Measurements from ENCODE around the gene MLXIP.

Gene MLXIP

GRCh38 chr12:122158700-122159285 is 80.2 kb downstream of the MLXIP start:
- H3K9ac ChIP-seq: no peak overlapping the region
- peaks cover 4% of the 10 kb centered on the region; the same call in 1 of the 2 replicates for H3K36me3 ChIP-seq
- no peak overlapping the region for H3K4me3 ChIP-seq
- TF ChIP-seq Cebpa-rat (IDR thresholded peaks at IDR 0.05): no peak
- H3K27me3 ChIP-seq: no peaks in the 10 kb centered on the region
- no peaks in the 10 kb centered on the region for H4K20me1 ChIP-seq
- H3K9me3 ChIP-seq: no peaks in the 10 kb centered on the region
- H3K4me1 ChIP-seq: peaks cover 21% of the 10 kb centered on the region
- H3K4me2 ChIP-seq: no peak overlapping the region
- H3K27ac ChIP-seq: no peak overlapping the region

GRCh38 chr12:122159882-122160281 is 81.3 kb downstream of the MLXIP start:
- no peak overlapping the region for H3K9ac ChIP-seq
- peaks cover 21% of the 10 kb centered on the region for H3K4me1 ChIP-seq
- no peak overlapping the region for H3K27ac ChIP-seq
- H3K36me3 ChIP-seq: peaks cover 4% of the 10 kb centered on the region; the same call in 1 of the 2 replicates
- no peak for TF ChIP-seq Cebpa-rat (IDR thresholded peaks at IDR 0.05)
- no peaks in the 10 kb centered on the region for H4K20me1 ChIP-seq
- H3K4me2 ChIP-seq: no peak overlapping the region
- H3K4me3 ChIP-seq: no peak overlapping the region
- H3K27me3 ChIP-seq: no peaks in the 10 kb centered on the region
- H3K9me3 ChIP-seq: no peaks in the 10 kb centered on the region

- no peak overlapping the region for H3K4me3 ChIP-seq
- H3K4me2 ChIP-seq: no peak overlapping the region
- H4K20me1 ChIP-seq: no peaks in the 10 kb centered on the region
- no peaks in the 10 kb centered on the region for H3K36me3 ChIP-seq
- H3K9me3 ChIP-seq: no peaks in the 10 kb centered on the region
- no peak for TF ChIP-seq Cebpa-rat (IDR thresholded peaks at IDR 0.05)
- no peak overlapping the region for H3K9ac ChIP-seq
- no peak overlapping the region for H3K27ac ChIP-seq
- H3K27me3 ChIP-seq: no peaks in the 10 kb centered on the region
- peaks cover 21% of the 10 kb centered on the region for H3K4me1 ChIP-seq
Observed at GRCh38 chr12:122160761-122161160, 82.2 kb downstream of the MLXIP start.

GRCh38 chr12:122161682-122162081 is 83.1 kb downstream of the MLXIP start:
- no peaks in the 10 kb centered on the region for H4K20me1 ChIP-seq

GRCh38 chr12:122162976-122163375 is 84.4 kb downstream of the MLXIP start:
- H3K9me3 ChIP-seq: no peaks in the 10 kb centered on the region
- H3K4me1 ChIP-seq: peaks cover 18% of the 10 kb centered on the region
- no peak overlapping the region for H3K4me3 ChIP-seq
- no peak overlapping the region for H3K9ac ChIP-seq
- no peak for TF ChIP-seq Cebpa-rat (IDR thresholded peaks at IDR 0.05)
- H3K27ac ChIP-seq: no peak overlapping the region
- H4K20me1 ChIP-seq: no peaks in the 10 kb centered on the region
- no peak overlapping the region for H3K4me2 ChIP-seq
- H3K36me3 ChIP-seq: no peaks in the 10 kb centered on the region
- H3K27me3 ChIP-seq: no peaks in the 10 kb centered on the region

More at GRCh38 chr12:122161682-122162081, 83.1 kb downstream of the MLXIP start:
- H3K4me1 ChIP-seq: peaks cover 21% of the 10 kb centered on the region
- H3K27ac ChIP-seq: no peak overlapping the region
- H3K4me2 ChIP-seq: 0 out of 2 replicates have a peak overlapping the region, but pooled peaks have one; percentile 9
- H3K36me3 ChIP-seq: no peaks in the 10 kb centered on the region
- no peak overlapping the region for H3K9ac ChIP-seq
- no peaks in the 10 kb centered on the region for H3K27me3 ChIP-seq
- TF ChIP-seq Cebpa-rat (IDR thresholded peaks at IDR 0.05): no peak
- H3K9me3 ChIP-seq: no peaks in the 10 kb centered on the region
- no peak overlapping the region for H3K4me3 ChIP-seq

GRCh38 chr12:122166422-122167349 is 88.1 kb downstream of the MLXIP start:
- H3K4me3 ChIP-seq: no peak overlapping the region

GRCh38 chr12:122167356-122167925 is 88.9 kb downstream of the MLXIP start:
- Histone ChIP-seq H3K9ac (no peak overlapping the region), H3K9me3 (no peaks in the 10 kb centered on the region), H3K36me3 (no peaks in the 10 kb centered on the region), H4K20me1 (no peaks in the 10 kb centered on the region), H3K4me1 (no peaks in the 10 kb centered on the region), H3K4me2 (no peak overlapping the region), H3K27ac (no peak overlapping the region), H3K4me3 (no peak overlapping the region), H3K27me3 (no peaks in the 10 kb centered on the region)
- TF ChIP-seq Cebpa-rat (IDR thresholded peaks at IDR 0.05): no peak

More at GRCh38 chr12:122166422-122167349, 88.1 kb downstream of the MLXIP start:
- H3K4me2 ChIP-seq: no peak overlapping the region
- H3K9me3 ChIP-seq: no peaks in the 10 kb centered on the region
- no peak overlapping the region for H3K9ac ChIP-seq
- TF ChIP-seq Cebpa-rat (IDR thresholded peaks at IDR 0.05): no peak
- peaks cover 6% of the 10 kb centered on the region; the same call in 1 of the 2 replicates for H3K4me1 ChIP-seq
- no peaks in the 10 kb centered on the region for H3K27me3 ChIP-seq
- no peaks in the 10 kb centered on the region for H3K36me3 ChIP-seq
- H3K27ac ChIP-seq: no peak overlapping the region
- H4K20me1 ChIP-seq: no peaks in the 10 kb centered on the region

- H3K4me2 ChIP-seq: no peak overlapping the region
- no peaks in the 10 kb centered on the region for H4K20me1 ChIP-seq
- H3K9ac ChIP-seq: no peak overlapping the region
- TF ChIP-seq Cebpa-rat (IDR thresholded peaks at IDR 0.05): no peak
- H3K27ac ChIP-seq: no peak overlapping the region
- H3K27me3 ChIP-seq: no peaks in the 10 kb centered on the region
- no peak overlapping the region for H3K4me3 ChIP-seq
- H3K4me1 ChIP-seq: no peaks in the 10 kb centered on the region
- H3K36me3 ChIP-seq: no peaks in the 10 kb centered on the region
- no peaks in the 10 kb centered on the region for H3K9me3 ChIP-seq
Observed at GRCh38 chr12:122168492-122168891, 89.9 kb downstream of the MLXIP start.

GRCh38 chr12:122171399-122171798 is 92.8 kb downstream of the MLXIP start:
- no peak overlapping the region for H3K9ac ChIP-seq
- no peak overlapping the region for H3K27ac ChIP-seq
- H3K27me3 ChIP-seq: no peaks in the 10 kb centered on the region
- H3K36me3 ChIP-seq: no peaks in the 10 kb centered on the region
- H3K4me1 ChIP-seq: no peaks in the 10 kb centered on the region
- no peak overlapping the region for H3K4me3 ChIP-seq
- TF ChIP-seq Cebpa-rat (IDR thresholded peaks at IDR 0.05): no peak
- no peaks in the 10 kb centered on the region for H4K20me1 ChIP-seq
- no peaks in the 10 kb centered on the region for H3K9me3 ChIP-seq
- no peak overlapping the region for H3K4me2 ChIP-seq

Data from BLaER1 (cell line).